ENCODE measurements around the gene ADAT2. TPM values are rescaled to one million over a fixed set of nuclear protein-coding genes. Genes with fewer than 3 reads are reported as not detected.

The ADAT2 gene
- total RNA-seq, 1 donor from 2014 or later = 9.1 TPM

DNA sequence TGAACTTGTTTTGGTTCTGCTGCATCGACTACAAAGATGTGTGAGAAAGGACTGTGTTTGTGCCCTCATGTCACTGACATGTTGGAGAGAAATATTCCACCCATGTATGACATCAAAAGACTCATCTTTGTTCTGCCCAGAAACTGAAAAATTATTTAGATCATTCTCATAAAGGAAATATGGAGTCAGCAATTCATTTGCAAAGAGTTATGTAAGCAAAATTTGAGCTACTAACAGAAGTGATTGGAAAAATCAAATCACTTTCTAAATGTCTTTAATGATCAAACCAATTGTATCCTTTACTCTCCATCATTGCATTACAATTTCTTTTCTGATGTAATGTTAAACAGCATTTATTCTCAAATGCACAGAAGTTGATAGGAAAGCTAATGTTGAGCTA lies 19.3 kb downstream of the ADAT2 start:
- TF ChIP-seq, protein P1, sequence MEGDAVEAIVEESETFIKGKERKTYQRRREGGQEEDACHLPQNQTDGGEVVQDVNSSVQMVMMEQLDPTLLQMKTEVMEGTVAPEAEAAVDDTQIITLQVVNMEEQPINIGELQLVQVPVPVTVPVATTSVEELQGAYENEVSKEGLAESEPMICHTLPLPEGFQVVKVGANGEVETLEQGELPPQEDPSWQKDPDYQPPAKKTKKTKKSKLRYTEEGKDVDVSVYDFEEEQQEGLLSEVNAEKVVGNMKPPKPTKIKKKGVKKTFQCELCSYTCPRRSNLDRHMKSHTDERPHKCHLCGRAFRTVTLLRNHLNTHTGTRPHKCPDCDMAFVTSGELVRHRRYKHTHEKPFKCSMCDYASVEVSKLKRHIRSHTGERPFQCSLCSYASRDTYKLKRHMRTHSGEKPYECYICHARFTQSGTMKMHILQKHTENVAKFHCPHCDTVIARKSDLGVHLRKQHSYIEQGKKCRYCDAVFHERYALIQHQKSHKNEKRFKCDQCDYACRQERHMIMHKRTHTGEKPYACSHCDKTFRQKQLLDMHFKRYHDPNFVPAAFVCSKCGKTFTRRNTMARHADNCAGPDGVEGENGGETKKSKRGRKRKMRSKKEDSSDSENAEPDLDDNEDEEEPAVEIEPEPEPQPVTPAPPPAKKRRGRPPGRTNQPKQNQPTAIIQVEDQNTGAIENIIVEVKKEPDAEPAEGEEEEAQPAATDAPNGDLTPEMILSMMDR (IDR thresholded peaks at IDR 0.05; ENCODE audit: insufficient read depth, low read length, poor library complexity, severe bottlenecking) = no peak
- Histone ChIP-seq H3K4me3 (ENCODE audit: low read depth, low read length) (no peak overlapping the region), H3K36me3 (ENCODE audit: control insufficient read depth, insufficient read depth, low read length) (peaks cover 3% of the 10 kb centered on the region), H3K27me3 (ENCODE audit: control insufficient read depth, insufficient read depth, low read length) (no peaks in the 10 kb centered on the region)
- no peak for DNase-seq (ENCODE audit: low read depth)

DNA sequence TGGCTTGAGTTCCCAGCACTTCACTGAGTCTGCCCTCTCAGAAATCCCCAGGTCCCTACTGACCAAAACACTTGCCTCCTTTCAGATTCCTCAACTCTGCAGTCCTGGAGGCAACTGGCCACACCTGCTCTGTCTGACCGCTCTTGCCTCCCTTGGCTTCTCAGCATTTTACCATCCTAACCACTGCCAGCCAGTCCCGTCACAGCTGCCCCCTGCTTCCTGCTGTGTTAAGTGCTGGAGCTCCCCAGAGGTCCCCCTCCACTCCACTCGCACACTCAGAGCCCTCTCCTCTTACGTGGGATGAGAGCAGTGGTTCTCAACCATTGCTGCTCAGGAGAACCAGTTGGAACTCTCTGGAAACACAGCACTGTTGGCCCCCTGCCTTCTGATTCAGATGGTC lies 20.5 kb downstream of the ADAT2 start:
- no peaks in the 10 kb centered on the region for H3K27me3 ChIP-seq (ENCODE audit: control insufficient read depth, insufficient read depth, low read length)
- TF ChIP-seq, protein P1 (IDR thresholded peaks at IDR 0.05; ENCODE audit: insufficient read depth, low read length, poor library complexity, severe bottlenecking) = no peak
- no peak for DNase-seq (ENCODE audit: low read depth)
- no peak overlapping the region for H3K4me3 ChIP-seq (ENCODE audit: low read depth, low read length)
- H3K36me3 ChIP-seq (ENCODE audit: control insufficient read depth, insufficient read depth, low read length) = peaks cover 3% of the 10 kb centered on the region

DNA sequence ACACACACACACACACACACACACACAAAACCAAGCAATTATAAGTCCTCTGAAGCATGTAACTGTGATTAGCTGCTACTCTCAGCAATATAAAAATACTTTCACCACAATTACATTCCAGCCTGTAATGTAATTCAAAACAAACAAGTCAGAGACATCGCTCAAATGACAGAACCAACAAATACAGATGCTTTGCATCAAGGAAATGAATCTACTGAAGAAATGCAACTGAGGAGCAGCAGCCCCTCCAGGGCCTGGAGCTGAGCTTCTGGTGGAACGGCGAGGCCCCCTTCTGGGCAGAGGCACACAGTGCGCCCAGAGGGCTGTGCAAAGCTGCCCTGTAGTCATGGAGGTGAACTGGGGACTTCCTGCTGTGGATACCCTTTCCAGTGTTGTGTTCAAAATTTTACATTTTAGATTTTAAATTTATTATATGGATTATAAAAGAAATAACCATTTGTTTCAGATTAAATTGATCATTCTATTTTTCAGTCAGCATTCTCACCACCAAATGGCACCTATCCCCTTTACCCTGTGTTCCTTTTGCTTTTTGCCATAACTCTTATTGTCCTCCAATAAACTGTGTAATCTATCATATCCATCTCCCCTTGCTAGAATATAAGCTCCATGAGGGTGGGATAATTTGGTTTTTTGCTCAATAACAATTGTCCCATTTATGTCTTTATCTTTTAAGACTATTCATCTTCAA lies 23.2 kb downstream of the ADAT2 start:
- Histone ChIP-seq H3K4me3 (ENCODE audit: low read depth, low read length) (no peak overlapping the region), H3K36me3 (ENCODE audit: control insufficient read depth, insufficient read depth, low read length) (peaks cover 1% of the 10 kb centered on the region), H3K27me3 (ENCODE audit: control insufficient read depth, insufficient read depth, low read length) (no peaks in the 10 kb centered on the region)
- TF ChIP-seq, protein P1 (IDR thresholded peaks at IDR 0.05; ENCODE audit: insufficient read depth, low read length, poor library complexity, severe bottlenecking) = peak; percentile 99
- no peak for DNase-seq (ENCODE audit: low read depth)

DNA sequence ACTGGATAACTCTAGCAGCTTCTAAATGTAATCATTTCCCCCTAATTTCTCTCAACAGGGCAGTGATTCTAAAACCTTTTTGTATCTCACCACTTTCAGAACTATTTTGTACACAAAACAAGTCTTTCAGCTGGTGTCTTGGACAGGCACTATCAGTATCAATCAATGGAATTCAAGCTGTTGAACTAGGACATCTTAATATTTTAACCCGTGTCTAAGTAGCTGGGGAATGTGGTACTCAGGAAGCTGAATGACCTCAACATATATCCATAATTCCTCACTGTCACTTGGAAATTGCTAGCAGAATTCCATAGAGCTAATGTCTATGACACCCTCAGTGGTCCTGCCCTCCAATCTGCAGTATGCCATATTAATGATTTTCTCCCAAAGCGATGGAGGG lies 24.5 kb downstream of the ADAT2 start:
- TF ChIP-seq, protein P1 (IDR thresholded peaks at IDR 0.05; ENCODE audit: insufficient read depth, low read length, poor library complexity, severe bottlenecking) = no peak
- Histone ChIP-seq H3K36me3 (ENCODE audit: control insufficient read depth, insufficient read depth, low read length) (peaks cover 1% of the 10 kb centered on the region), H3K27me3 (ENCODE audit: control insufficient read depth, insufficient read depth, low read length) (no peaks in the 10 kb centered on the region), H3K4me3 (ENCODE audit: low read depth, low read length) (no peak overlapping the region)
- DNase-seq (ENCODE audit: low read depth) = no peak

DNA sequence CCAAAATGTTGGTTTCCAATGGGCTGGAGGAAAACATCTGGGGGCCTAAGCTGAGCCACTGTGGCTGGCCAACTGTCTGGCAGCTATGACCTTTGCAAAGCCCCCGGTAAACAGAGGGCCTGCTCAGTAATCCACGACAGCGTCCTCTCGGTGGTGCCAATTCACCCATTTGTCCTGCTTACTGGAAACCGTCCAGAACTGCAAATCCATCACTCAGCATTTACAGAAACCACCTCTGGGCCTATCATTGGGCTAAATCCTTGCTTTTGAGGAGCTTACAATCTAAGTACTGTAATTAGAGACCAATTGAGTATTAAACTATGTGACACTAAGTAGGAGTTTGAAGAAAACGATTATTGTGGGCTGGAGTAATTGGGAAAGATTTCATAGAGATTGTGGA lies 31.0 kb downstream of the ADAT2 start:
- H3K4me3 ChIP-seq (ENCODE audit: low read depth, low read length) = no peak overlapping the region
- no peak for DNase-seq (ENCODE audit: low read depth)
- H3K36me3 ChIP-seq (ENCODE audit: control insufficient read depth, insufficient read depth, low read length) = no peaks in the 10 kb centered on the region
- TF ChIP-seq, protein P1 (IDR thresholded peaks at IDR 0.05; ENCODE audit: insufficient read depth, low read length, poor library complexity, severe bottlenecking) = no peak
- H3K27me3 ChIP-seq (ENCODE audit: control insufficient read depth, insufficient read depth, low read length) = no peaks in the 10 kb centered on the region

DNA sequence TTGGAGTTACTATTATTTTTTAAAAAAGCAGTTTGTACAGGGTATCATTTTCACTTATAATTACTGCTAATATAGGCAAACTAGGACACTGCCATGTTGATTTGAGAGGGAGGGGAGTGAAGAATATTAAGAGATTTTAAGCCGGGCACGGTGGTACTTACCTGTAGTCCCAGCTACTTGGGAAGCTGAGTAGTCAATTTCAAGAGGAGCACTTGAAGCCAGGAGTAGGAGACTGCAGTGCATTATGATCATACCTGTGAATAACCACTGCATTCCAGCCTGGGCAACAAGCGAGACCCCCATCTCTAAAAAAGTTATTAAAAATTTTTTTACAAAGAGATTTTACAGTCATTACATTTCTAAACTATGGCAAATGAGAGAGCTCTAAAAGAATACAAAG lies 35.7 kb downstream of the ADAT2 start:
- no peaks in the 10 kb centered on the region for H3K36me3 ChIP-seq (ENCODE audit: control insufficient read depth, insufficient read depth, low read length)
- H3K27me3 ChIP-seq (ENCODE audit: control insufficient read depth, insufficient read depth, low read length) = no peaks in the 10 kb centered on the region
- TF ChIP-seq, protein P1 (IDR thresholded peaks at IDR 0.05; ENCODE audit: insufficient read depth, low read length, poor library complexity, severe bottlenecking) = no peak
- DNase-seq (ENCODE audit: low read depth) = no peak
- H3K4me3 ChIP-seq (ENCODE audit: low read depth, low read length) = no peak overlapping the region
